H9 (cell line): ENCODE data around the gene NCOR1. TPM values are rescaled to one million over a fixed set of nuclear protein-coding genes. Genes with fewer than 3 reads are reported as not detected.

ENCODE experiments used
- DNase-seq: peaks from one replicate; pipeline ENCODE4 v3.0.0-alpha.2; 2017
- H2AFZ ChIP-seq: one replicate; pipeline ENCODE4 v1.6.1; 2013; ENCODE audit warnings: mild to moderate bottlenecking, low read length, control low read depth, moderate library complexity
- H2AK5ac ChIP-seq: 2 replicates; pipeline ENCODE4 v1.6.1; 2013; ENCODE audit warnings: low read length, control low read depth, mixed read lengths; ENCODE audit not compliant: insufficient read length
- H2BK120ac ChIP-seq: one replicate; pipeline ENCODE4 v1.6.1; 2013; ENCODE audit warnings: low read depth, mild to moderate bottlenecking, low read length, control low read depth, inconsistent platforms; ENCODE audit not compliant: poor library complexity, severe bottlenecking
- H2BK12ac ChIP-seq: 2 replicates; pipeline ENCODE4 v1.6.1; 2013; ENCODE audit warnings: low read length, control low read depth, mixed read lengths, low read depth; ENCODE audit not compliant: insufficient read length
- H2BK15ac ChIP-seq: 2 replicates; pipeline ENCODE4 v1.6.1; 2013; ENCODE audit warnings: low read depth, low read length, control low read depth
- H2BK20ac ChIP-seq: one replicate; pipeline ENCODE4 v1.6.1; 2013; ENCODE audit warnings: low read depth, mild to moderate bottlenecking, low read length, control low read depth, inconsistent platforms; ENCODE audit not compliant: poor library complexity, severe bottlenecking
- H2BK5ac ChIP-seq: 2 replicates; pipeline ENCODE4 v1.6.1; 2013; ENCODE audit warnings: low read length, control low read depth, mixed read lengths; ENCODE audit not compliant: insufficient read length
- H3K14ac ChIP-seq: 2 replicates; pipeline ENCODE4 v1.6.1; 2013; ENCODE audit warnings: low read length, control low read depth; ENCODE audit not compliant: insufficient read depth
- H3K18ac ChIP-seq: 2 replicates; pipeline ENCODE4 v1.6.1; 2013; ENCODE audit warnings: low read depth, mild to moderate bottlenecking, mixed read lengths, low read length, control low read depth; ENCODE audit not compliant: insufficient read length
- H3K23ac ChIP-seq: 2 replicates; pipeline ENCODE4 v1.6.1; 2013; ENCODE audit warnings: low read length, control low read depth, mixed read lengths, low read depth; ENCODE audit not compliant: insufficient read length
- H3K23me2 ChIP-seq: 2 replicates; pipeline ENCODE4 v1.6.1; 2013; ENCODE audit warnings: low read depth, mild to moderate bottlenecking, mixed read lengths, low read length, control low read depth; ENCODE audit not compliant: insufficient read length, poor library complexity, severe bottlenecking
- H3K27ac ChIP-seq: 2 replicates; pipeline ENCODE4 v1.5.1; 2013; ENCODE audit warnings: low read length, control low read depth, mixed read lengths, low read depth; ENCODE audit not compliant: insufficient read length
- H3K27me3 ChIP-seq: 2 replicates; pipeline ENCODE4 v1.6.1; 2013; ENCODE audit warnings: low read length, control low read depth, inconsistent platforms; ENCODE audit not compliant: insufficient read depth
- H3K4ac ChIP-seq: 2 replicates; pipeline ENCODE4 v1.6.1; 2013; ENCODE audit warnings: low read depth, mild to moderate bottlenecking, control low read depth, inconsistent platforms, low read length, moderate library complexity
- H3K4me1 ChIP-seq: 2 replicates; pipeline ENCODE4 v1.6.1; 2013; ENCODE audit warnings: low read length, control low read depth, inconsistent platforms; ENCODE audit not compliant: insufficient read depth
- H3K4me2 ChIP-seq: 2 replicates; pipeline ENCODE4 v1.6.1; 2013; ENCODE audit warnings: low read length, control low read depth, mixed read lengths; ENCODE audit not compliant: insufficient read length, insufficient read depth
- H3K56ac ChIP-seq: 2 replicates; pipeline ENCODE4 v1.6.1; 2013; ENCODE audit warnings: low read depth, mild to moderate bottlenecking, mixed read lengths, low read length, control low read depth; ENCODE audit not compliant: insufficient read length
- H3K79me1 ChIP-seq: 2 replicates; pipeline ENCODE4 v1.6.1; 2013; ENCODE audit warnings: low read depth, mild to moderate bottlenecking, moderate library complexity, low read length, control low read depth, inconsistent platforms; ENCODE audit not compliant: insufficient read depth, poor library complexity, severe bottlenecking
- H3K79me2 ChIP-seq: 2 replicates; pipeline ENCODE4 v1.6.1; 2013; ENCODE audit warnings: low read length, control low read depth, inconsistent platforms; ENCODE audit not compliant: insufficient read depth
- H3K9ac ChIP-seq: 2 replicates; pipeline ENCODE4 v1.6.1; 2013; ENCODE audit warnings: low read length, control low read depth, mixed read lengths; ENCODE audit not compliant: insufficient read length; ENCODE audit errors: extremely low read depth
- H3K9me3 ChIP-seq: one replicate; pipeline ENCODE4 v1.6.1; 2013; ENCODE audit warnings: low read depth, low read length, inconsistent platforms; ENCODE audit not compliant: control insufficient read depth
- H3T11ph ChIP-seq: one replicate; pipeline ENCODE4 v1.6.1; 2013; ENCODE audit warnings: mild to moderate bottlenecking, low read length, control low read depth, inconsistent platforms
- H4K20me1 ChIP-seq: one replicate; pipeline ENCODE4 v1.6.1; 2013; ENCODE audit not compliant: control insufficient read depth, insufficient read length, insufficient read depth
- H4K5ac ChIP-seq: 2 replicates; pipeline ENCODE4 v1.6.1; 2013; ENCODE audit warnings: low read depth, mild to moderate bottlenecking, mixed read lengths, low read length, control low read depth; ENCODE audit not compliant: insufficient read length
- H4K8ac ChIP-seq: replicated peaks from 2 replicates; pipeline ENCODE4 v1.6.1; 2013; ENCODE audit warnings: low read length, control low read depth, mixed read lengths, low read depth; ENCODE audit not compliant: insufficient read length
- H4K91ac ChIP-seq: 2 replicates; pipeline ENCODE4 v1.6.1; 2013; ENCODE audit warnings: low read depth, mild to moderate bottlenecking, moderate library complexity, mixed read lengths, low read length, control low read depth; ENCODE audit not compliant: insufficient read length
- H3K27ac Mint-ChIP-seq, 3 experiments: 2 replicates in 2 of 3; 3 replicates in 1 of 3; pipeline ENCODE4 v1.8.0; 2020 to 2021; ENCODE audit warnings: mixed read lengths in 3 of 3, mild to moderate bottlenecking in 1 of 3, moderate library complexity in 1 of 3
- H3K27me3 Mint-ChIP-seq: 2 replicates; pipeline ENCODE4 v1.8.0; 2021; ENCODE audit warnings: low read depth, mild to moderate bottlenecking, moderate library complexity, mixed read lengths
- H3K36me3 Mint-ChIP-seq, 3 experiments: 2 replicates in 2 of 3; 3 replicates in 1 of 3; pipeline ENCODE4 v1.8.0; 2020 to 2021; ENCODE audit warnings: low read depth in 3 of 3, mixed read lengths in 3 of 3; ENCODE audit not compliant: insufficient read depth in 1 of 3
- H3K4me1 Mint-ChIP-seq, 2 experiments: 2 replicates each; pipeline ENCODE4 v1.8.0; 2020; ENCODE audit warnings: mixed read lengths in 2 of 2
- H3K4me3 Mint-ChIP-seq, 2 experiments: 2 replicates in 1 of 2; 3 replicates in 1 of 2; pipeline ENCODE4 v1.8.0; 2020 to 2021; ENCODE audit warnings: mild to moderate bottlenecking in 2 of 2, mixed read lengths in 2 of 2, moderate library complexity in 1 of 2
- H3K9me3 Mint-ChIP-seq, 2 experiments: 2 replicates in 1 of 2; 3 replicates in 1 of 2; pipeline ENCODE4 v1.8.0; 2020; ENCODE audit warnings: mild to moderate bottlenecking in 2 of 2, mixed read lengths in 2 of 2, moderate library complexity in 1 of 2
- CTCF ChIP-seq: fragments of 200-600 bp; sonication (generic); conservative IDR thresholded peaks from 3 replicates; pipeline ENCODE4 v1.8.0; 2021; ENCODE audit warnings: antibody characterized with exemption, mild to moderate bottlenecking
- WGBS: extraction: QIAGEN DNeasy Blood & Tissue Kit; methylation state at CpG from one replicate; pipeline ENCODE4 v1.1.7; 2013; ENCODE audit warnings: missing lambda C conversion rate, low lambda C conversion rate, mixed read lengths; ENCODE audit not compliant: insufficient read length; ENCODE audit errors: extremely low coverage; 5-methylcytosine and 5-hydroxymethylcytosine counted together
- total RNA-seq: library from RNA; stranded (reverse); gene quantifications from 2 replicates; pipeline ENCODE4 v1.2.1, GENCODE V29; 2021

NCOR1 gene
- total RNA-seq, 1 experiment from 2014 or later = 119 TPM

- H2AK5ac ChIP-seq = no peak overlapping the region
- DNase-seq = no peak
- H2AFZ ChIP-seq = no peak overlapping the region
- H2BK120ac ChIP-seq = no peak overlapping the region
- no peaks in the 10 kb centered on the region for H3K23me2 ChIP-seq
- no peaks in the 10 kb centered on the region for H3K27me3 ChIP-seq
- no peak overlapping the region for H3K14ac ChIP-seq
- H2BK5ac ChIP-seq = no peak overlapping the region
- Mint-ChIP-seq H3K27ac (no peak overlapping the region), H3K4me1 (no peaks in the 10 kb centered on the region), H3K36me3 (peaks cover 6 to 27% (median 21%) of the 10 kb centered on the region in 3 experiments; a peak in 6 of 7 replicates), H3K9me3 (no peaks in the 10 kb centered on the region; a peak in 2 of 5 replicates), H3K27me3 (no peaks in the 10 kb centered on the region; the same call in 1 of the 2 replicates), H3K4me3 (no peak overlapping the region)
- H3K79me1 ChIP-seq = no peaks in the 10 kb centered on the region
- H3K23ac ChIP-seq = no peak overlapping the region
- H4K91ac ChIP-seq = no peak overlapping the region
- no peak overlapping the region for H2BK15ac ChIP-seq
- H3K4me1 ChIP-seq = no peaks in the 10 kb centered on the region
- no peaks in the 10 kb centered on the region for H3K9me3 ChIP-seq
- H4K20me1 ChIP-seq = no peaks in the 10 kb centered on the region
- H3K79me2 ChIP-seq = no peaks in the 10 kb centered on the region
- H2BK20ac ChIP-seq = no peak overlapping the region
- no peak overlapping the region for H4K5ac ChIP-seq
- H3K56ac ChIP-seq = no peak overlapping the region
- no peak overlapping the region for H4K8ac ChIP-seq
- H3K27ac ChIP-seq = no peak overlapping the region
- TF ChIP-seq CTCF = no peak
- no peak overlapping the region for H3K18ac ChIP-seq
- no CpG with 5 or more reads among the region's 3 CpGs for WGBS
- no peak overlapping the region for H3K9ac ChIP-seq
- H3K4me2 ChIP-seq = no peak overlapping the region
- H3K4ac ChIP-seq = no peak overlapping the region
- H2BK12ac ChIP-seq = no peak overlapping the region
- H3T11ph ChIP-seq = no peak overlapping the region
Measured at GRCh38 chr17:16131593-16131992, 83.7 kb downstream of the NCOR1 start.
